HepG2 (cell line): Measurements from ENCODE around the gene TRMT2A. TPM values are rescaled to one million over a fixed set of nuclear protein-coding genes. Genes with fewer than 3 reads are reported as not detected.
A peak's percentile ranks its signal among the peaks of the same experiment; 100 is the strongest.

Experiments
- ATAC-seq: fragments of 200-7000 bp; cut with Tn5 transposase; 3 replicates; pipeline ENCODE4 v1.9.1; 2020; ENCODE audit warnings: mild to moderate bottlenecking, moderate library complexity
- BruUV-seq: library from RNA; stranded (reverse); fragments of 400-500 nt; replicated peaks from 2 replicates; lab custom pipeline; 2021; lab: Mats Ljungman, UMichigan
- CTCF ChIA-PET: fragments of 300-600 bp; formaldehyde crosslinking; extraction: SDS; loops from one replicate; lab custom pipeline; 2021; ENCODE audit warnings: low total read pairs, inconsistent platforms, low intra/inter-chr PET ratio; lab: Yijun Ruan, JAX
- POLR2A ChIA-PET: fragments of 350-600 bp; sonication (Branson Sonifier 250); formaldehyde crosslinking; loops from one replicate; lab custom pipeline; 2020; ENCODE audit warnings: antibody characterized with exemption, inconsistent platforms; lab: Yijun Ruan, JAX
- DNase-seq: peaks from one replicate; pipeline ENCODE4 v3.0.0-alpha.2; 2015; ENCODE audit warnings: low spot score
- FAIRE-seq: peaks from 3 replicates; lab custom pipeline; 2011; peaks lifted over from hg19 to GRCh38; lab: Jason Lieb, UNC
- H2AFZ ChIP-seq: one replicate; pipeline ENCODE4 v1.6.1; 2011; ENCODE audit warnings: low read length, inconsistent platforms
- H3K27ac ChIP-seq: fragments of 300-600 bp; 3 replicates; pipeline ENCODE4 v1.8.0; 2011; ENCODE audit warnings: mixed run types, mild to moderate bottlenecking, mixed read lengths, low read length, inconsistent platforms; ENCODE audit not compliant: insufficient read depth; ENCODE audit errors: extremely low read length
- H3K27me3 ChIP-seq, 2 experiments: fragments of 200-600 bp in 1 of 2; 2 replicates in 1 of 2; 3 replicates in 1 of 2; pipeline versions ENCODE4 v1.6.0 to v1.8.0; 2011; ENCODE audit warnings: low read length in 2 of 2, mild to moderate bottlenecking in 2 of 2, moderate library complexity in 2 of 2, inconsistent platforms in 1 of 2; ENCODE audit not compliant: insufficient read depth in 2 of 2, control insufficient read depth in 1 of 2
- H3K36me3 ChIP-seq, 2 experiments: fragments of 200-600 bp in 1 of 2; replicated peaks in 1 of 2; 2 replicates in 1 of 2; 3 replicates in 1 of 2; pipeline versions ENCODE4 v1.5.1 to v1.8.0; 2011; ENCODE audit warnings: low read length in 2 of 2, inconsistent platforms in 1 of 2; ENCODE audit not compliant: insufficient read depth in 2 of 2, control insufficient read depth in 1 of 2
- H3K4me1 ChIP-seq: 2 replicates; pipeline ENCODE4 v1.5.1; 2012; ENCODE audit warnings: low read length, inconsistent platforms; ENCODE audit not compliant: insufficient read depth
- H3K4me2 ChIP-seq: 2 replicates; pipeline ENCODE4 v1.6.0; 2011; ENCODE audit warnings: low read depth, low read length, inconsistent platforms
- H3K4me3 ChIP-seq, 3 experiments: fragments of 200-600 bp in 1 of 3; sonication (generic), shearing (Covaris generic) in 1 of 3; replicated peaks in 1 of 3; 2 replicates each; pipeline ENCODE4 v1.5.1; 2011 to 2016; ENCODE audit warnings: low read length in 3 of 3, inconsistent platforms in 2 of 3, low read depth in 2 of 3, mild to moderate bottlenecking in 2 of 3, control low read depth in 1 of 3, mixed read lengths in 1 of 3; ENCODE audit not compliant: insufficient read depth in 1 of 3
- H3K79me2 ChIP-seq: one replicate; pipeline ENCODE4 v1.6.1; 2011; ENCODE audit warnings: low read length, inconsistent platforms; ENCODE audit not compliant: insufficient read depth
- H3K9ac ChIP-seq: 2 replicates; pipeline ENCODE4 v1.6.0; 2011; ENCODE audit warnings: mild to moderate bottlenecking, low read depth, low read length, inconsistent platforms; ENCODE audit not compliant: insufficient read depth
- H3K9me3 ChIP-seq: 2 replicates; pipeline ENCODE4 v1.5.1; 2012; ENCODE audit warnings: mild to moderate bottlenecking, low read length
- H4K20me1 ChIP-seq: 2 replicates; pipeline ENCODE4 v1.6.0; 2011; ENCODE audit warnings: inconsistent platforms, mild to moderate bottlenecking, low read length, moderate library complexity; ENCODE audit not compliant: insufficient read depth
- EP300 ChIP-seq, 3 experiments: sonication (generic) in 1 of 3; formaldehyde crosslinking in 1 of 3; IDR thresholded peaks; 2 replicates each; pipeline versions ENCODE4 v1.5.1 to v1.6.1; 2011 to 2020; ENCODE audit warnings: low read depth in 2 of 3, low read length in 2 of 3, borderline replicate concordance in 1 of 3, improper control_type of control experiment in 1 of 3, mild to moderate bottlenecking in 1 of 3, missing genetic modification reagents in 1 of 3, moderate library complexity in 1 of 3
- GLI4 ChIP-seq: sonication (generic); formaldehyde crosslinking; IDR thresholded peaks from 2 replicates; pipeline ENCODE4 v1.5.1; 2020; ENCODE audit warnings: missing genetic modification reagents, mild to moderate bottlenecking, moderate library complexity, borderline replicate concordance
- HOXA9 ChIP-seq: sonication (generic); formaldehyde crosslinking; IDR thresholded peaks from 2 replicates; pipeline ENCODE4 v1.8.1; 2022; ENCODE audit warnings: missing genetic modification reagents, mild to moderate bottlenecking, moderate library complexity, borderline replicate concordance
- KDM1A ChIP-seq: IDR thresholded peaks from 2 replicates; pipeline ENCODE4 v1.6.1; 2016; ENCODE audit warnings: missing compliant biosample characterization
- PAXIP1 ChIP-seq: sonication (generic); formaldehyde crosslinking; conservative IDR thresholded peaks from 2 replicates; pipeline ENCODE4 v1.4.0; 2020; ENCODE audit warnings: mild to moderate bottlenecking, missing genetic modification reagents, moderate library complexity
- PHB2 ChIP-seq: fragments of 450-650 bp; IDR thresholded peaks from 2 replicates; pipeline ENCODE4 v1.6.1; 2018; ENCODE audit not compliant: partially characterized antibody
- RXRB ChIP-seq: IDR thresholded peaks from 2 replicates; pipeline ENCODE4 v1.6.1; 2016; ENCODE audit warnings: borderline replicate concordance, missing genetic modification reagents, missing compliant biosample characterization
- SKIL ChIP-seq: sonication (generic); formaldehyde crosslinking; IDR thresholded peaks from 2 replicates; pipeline ENCODE4 v1.8.0; 2022; ENCODE audit warnings: missing genetic modification reagents, mild to moderate bottlenecking, moderate library complexity, borderline replicate concordance
- YEATS2 ChIP-seq: sonication (generic); formaldehyde crosslinking; IDR thresholded peaks from 2 replicates; pipeline ENCODE4 v1.4.0; 2020; ENCODE audit warnings: missing genetic modification reagents, borderline replicate concordance
- YEATS4 ChIP-seq: sonication (generic); formaldehyde crosslinking; IDR thresholded peaks from 2 replicates; pipeline ENCODE4 v1.4.0; 2020; ENCODE audit warnings: missing genetic modification reagents, borderline replicate concordance
- ZBTB38 ChIP-seq: sonication (generic); formaldehyde crosslinking; IDR thresholded peaks from 2 replicates; pipeline ENCODE4 v1.5.1; 2020; ENCODE audit warnings: mild to moderate bottlenecking, missing genetic modification reagents
- ZNF282 ChIP-seq: fragments of 450-650 bp; IDR thresholded peaks from 2 replicates; pipeline ENCODE4 v1.6.1; 2018; ENCODE audit not compliant: partially characterized antibody
- ZNF33A ChIP-seq: sonication (generic); formaldehyde crosslinking; IDR thresholded peaks from 2 replicates; pipeline ENCODE4 v1.5.1; 2020; ENCODE audit warnings: missing genetic modification reagents, mild to moderate bottlenecking, moderate library complexity, borderline replicate concordance
- ZNF710 ChIP-seq: sonication (generic); formaldehyde crosslinking; IDR thresholded peaks from 2 replicates; pipeline ENCODE4 v1.5.0; 2020; ENCODE audit warnings: mild to moderate bottlenecking, missing genetic modification reagents, borderline replicate concordance
- ZSCAN9 ChIP-seq: IDR thresholded peaks from 2 replicates; pipeline ENCODE4 v1.6.1; 2016; ENCODE audit warnings: borderline replicate concordance
- WGBS: methylation state at CpG from one replicate; pipeline ENCODE4 v1.1.6; 2017; ENCODE audit warnings: low lambda C conversion rate; 5-methylcytosine and 5-hydroxymethylcytosine counted together
- in situ Hi-C: cut with HindIII; loops from 2 replicates; pipeline ENCODE4 v1.10.0; 2017; ENCODE audit warnings: low pct_unique_long_range_greater_than_20kb; ENCODE audit not compliant: extremely low pct_ligation_motif_present
- intact Hi-C: fragments of 100-400 bp; cut with micrococcal nuclease; formaldehyde crosslinking; loops from one replicate; pipeline ENCODE4 v1.10.0; 2022; ENCODE audit not compliant: unreplicated experiment
- polyA plus RNA-seq, 8 experiments: library from polyadenylated mRNA; depleted of rRNA in 3 of 8; stranded (reverse) in 7 of 8; unstranded in 1 of 8; fragments of >200 nt; fragmentation: Illumina TruSeq in 4 of 8; extraction: Trizol in 4 of 8; gene quantifications; 2 replicates each; pipeline versions ENCODE4 v1.2.1 to v1.2.3, GENCODE V29; 2011 to 2016; ENCODE audit warnings: low read depth in 4 of 8, missing spikeins in 1 of 8, mixed read lengths in 1 of 8; ENCODE audit not compliant: insufficient read depth in 1 of 8
- total RNA-seq, 5 experiments: library from RNA; depleted of rRNA; stranded (reverse); fragments of >200 nt; fragmentation: Illumina TruSeq; extraction: Trizol; gene quantifications; 2 replicates each; pipeline ENCODE4 v1.2.3, GENCODE V29; 2016; ENCODE audit warnings: low read depth in 1 of 5

Gene TRMT2A
- total and polyA plus RNA-seq, 2 of the 13 experiments (the other 11 are each of a cell fraction or from before 2014, with no cell fraction given) = 24.0 to 30.3 TPM

GRCh38 chr22:20115691-20116375 is 1.2 kb downstream of the TRMT2A start, which contains the start of gene RANBP1:
RANBP1 (plus strand) TSS chr22:20116104; CDS start chr22:20116185, 81 bp downstream.
- H4K20me1 ChIP-seq = peaks cover 7% of the 10 kb centered on the region; the same call in 1 of the 2 replicates
- peak within 1 kb of the TSS; percentile 79 to 85 (median 85) for H3K4me3 ChIP-seq
- H3K9me3 ChIP-seq = no peaks in the 10 kb centered on the region
- ChIA-PET CTCF (no interaction called here), POLR2A (interaction anchor here (0.7 to 0.8 kb wide), 2 partner anchors 15 to 34 kb away, joined by 3 to 4 read pairs; no protein-coding TSS in a partner anchor)
- no peak for FAIRE-seq
- peaks cover 7 to 68% of the 10 kb centered on the region in 2 experiments for H3K36me3 ChIP-seq
- 77% methylated on average over 19 of the region's 30 CpGs for WGBS
- H2AFZ ChIP-seq = no peak within 1 kb of the TSS
- no TSS peak for BruUV-seq
- peak within 1 kb of the TSS; percentile 78 for H3K27ac ChIP-seq
- H3K27me3 ChIP-seq = no peaks in the 10 kb centered on the region; a peak in 1 of 5 replicates
- intact Hi-C loops = loop anchor here (5.0 kb wide), 1 partner anchor 34 kb away; the partner anchor contains the start of gene DGCR8
- peak within 1 kb of the TSS; percentile 90 for H3K9ac ChIP-seq
- H3K79me2 ChIP-seq = peaks cover 52% of the 10 kb centered on the region
- no peak for DNase-seq
- H3K4me2 ChIP-seq = peak within 1 kb of the TSS; percentile 84
- H3K4me1 ChIP-seq = peaks cover 48% of the 10 kb centered on the region
- ATAC-seq = no peak
- in situ Hi-C loops = no loop called here
- TF ChIP-seq PAXIP1 (CRISPR knock-in tag) (no peak), SKIL (CRISPR knock-in tag) (no peak), RXRB (no peak), ZBTB38 (CRISPR knock-in tag) (peak; percentile 87), HOXA9 (CRISPR knock-in tag) (0 out of 2 replicates have a peak, but pooled peaks have one; percentile 44), GLI4 (CRISPR knock-in tag) (no peak), YEATS2 (no peak), EP300 (IDR thresholded peaks at IDR 0.05; ENCODE audit: low read depth in 2 of 2, low read length in 2 of 2) (no peak), EP300 (CRISPR knock-in tag; IDR thresholded peaks at IDR 0.05; ENCODE audit: borderline replicate concordance) (0 out of 2 replicates have a peak, but pooled peaks have one; percentile 10), ZNF33A (CRISPR knock-in tag) (no peak), PHB2 (no peak), YEATS4 (CRISPR knock-in tag) (no peak), ZNF710 (CRISPR knock-in tag) (no peak), ZSCAN9 (CRISPR knock-in tag) (no peak), KDM1A (no peak), ZNF282 (no peak)
